Tibial nerve (tissue), 4 donors: ENCODE data around the gene GTF2F2. TPM values are rescaled to one million over a fixed set of nuclear protein-coding genes. Genes with fewer than 3 reads are reported as not detected.

Experiments used
- DNase-seq, 2 donors: peaks; one replicate each; pipeline ENCODE4 v3.0.0-alpha.2; 2019; ENCODE audit warnings: low spot score in 2 of 2
- H3K27ac ChIP-seq, 4 donors: fragments of 200-600 bp; sonication (generic) in 3 of 4; one replicate each; pipeline ENCODE4 v1.5.1; 2017 to 2019; ENCODE audit warnings: mild to moderate bottlenecking in 1 of 4
- H3K27me3 ChIP-seq, 2 donors: fragments of 200-600 bp; sonication (generic) in 1 of 2; one replicate each; pipeline versions ENCODE4 v1.5.1 to v1.6.0; 2017 to 2019
- H3K36me3 ChIP-seq, 3 donors: fragments of 200-600 bp; sonication (generic); one replicate each; pipeline ENCODE4 v1.5.1; 2018 to 2019
- H3K4me1 ChIP-seq, 4 donors: fragments of 200-600 bp; sonication (generic) in 3 of 4; one replicate each; pipeline ENCODE4 v1.5.1; 2017 to 2019
- H3K4me3 ChIP-seq, 4 donors: fragments of 200-600 bp; sonication (generic) in 3 of 4; one replicate each; pipeline ENCODE4 v1.5.1; 2017 to 2019; ENCODE audit warnings: mild to moderate bottlenecking in 1 of 4, moderate library complexity in 1 of 4
- H3K9me3 ChIP-seq, 4 donors: fragments of 200-600 bp; sonication (generic) in 3 of 4; one replicate each; pipeline ENCODE4 v1.5.1; 2017 to 2019
- CTCF ChIP-seq, 5 experiments: fragments of 200-600 bp in 3 of 5; fragments of 450-650 bp in 2 of 5; sonication (generic) in 3 of 5; IDR thresholded peaks; one replicate each; pipeline ENCODE4 v1.5.1; 2016 to 2019; ENCODE audit warnings: antibody characterized with exemption in 5 of 5, mild to moderate bottlenecking in 3 of 5, moderate library complexity in 2 of 5
- EP300 ChIP-seq, 2 donors: sonication (generic); formaldehyde crosslinking; IDR thresholded peaks; one replicate each; pipeline ENCODE4 v1.6.1; 2017; ENCODE audit warnings: antibody characterized with exemption in 2 of 2, mild to moderate bottlenecking in 1 of 2
- POLR2A ChIP-seq, 2 donors: fragments of 450-650 bp; IDR thresholded peaks; one replicate each; pipeline ENCODE4 v1.6.1; 2017; ENCODE audit warnings: antibody characterized with exemption in 2 of 2, mild to moderate bottlenecking in 2 of 2, moderate library complexity in 2 of 2
- WGBS, 2 donors: methylation state at CpG; one replicate each; pipeline ENCODE4 v1.1.5; 2018; 5-methylcytosine and 5-hydroxymethylcytosine counted together
- total RNA-seq, 4 donors: library from RNA; depleted of rRNA; stranded (reverse); fragments of >200 nt; gene quantifications; one replicate each; pipeline ENCODE4 v1.1.0, GENCODE V29; 2016

GTF2F2 gene
- total RNA-seq, 4 donors from 2014 or later, result 20.2 to 28.8 (median 24.1) TPM

GRCh38 chr13:45218689-45219088, 98.4 kb downstream of the GTF2F2 start:
- Histone ChIP-seq H3K4me1 (peaks cover 0 to 25% (median 0%) of the 10 kb centered on the region in 4 donors), H3K27me3 (no peaks in the 10 kb centered on the region), H3K27ac (no peak overlapping the region), H3K4me3 (no peak overlapping the region), H3K9me3 (no peaks in the 10 kb centered on the region), H3K36me3 (no peaks in the 10 kb centered on the region)
- DNase-seq, result no peak
- 84 to 88% methylated on average over 1 of the region's 1 CpG for WGBS, 2 donors
- TF ChIP-seq CTCF (IDR thresholded peaks at IDR 0.05) (no peak), EP300 (IDR thresholded peaks at IDR 0.05) (no peak), POLR2A (IDR thresholded peaks at IDR 0.05) (no peak)

- H3K4me1 ChIP-seq, result peaks cover 0 to 25% (median 0%) of the 10 kb centered on the region in 4 donors
- H3K4me3 ChIP-seq, result no peak overlapping the region
- H3K27me3 ChIP-seq, result no peaks in the 10 kb centered on the region
- H3K27ac ChIP-seq, result no peak overlapping the region
- H3K36me3 ChIP-seq, result no peaks in the 10 kb centered on the region
- TF ChIP-seq EP300 (IDR thresholded peaks at IDR 0.05), result no peak
- whole genome bisulfite sequencing, 2 donors, result 62 to 66% methylated on average over 5 of the region's 5 CpGs
- DNase-seq, result no peak
- H3K9me3 ChIP-seq, result no peaks in the 10 kb centered on the region
Observed at GRCh38 chr13:45219123-45219891, 99.0 kb downstream of the GTF2F2 start.

GRCh38 chr13:45219938-45220375, 99.6 kb downstream of the GTF2F2 start:
- Histone ChIP-seq H3K4me3 (no peak overlapping the region), H3K36me3 (no peaks in the 10 kb centered on the region), H3K4me1 (peaks cover 0 to 25% (median 0%) of the 10 kb centered on the region in 4 donors), H3K9me3 (no peaks in the 10 kb centered on the region), H3K27ac (no peak overlapping the region), H3K27me3 (no peaks in the 10 kb centered on the region)
- 67 to 78% methylated on average over 4 of the region's 4 CpGs for WGBS, 2 donors
- no peak for TF ChIP-seq POLR2A (IDR thresholded peaks at IDR 0.05)
- no peak for TF ChIP-seq EP300 (IDR thresholded peaks at IDR 0.05)
- no peak for DNase-seq

GRCh38 chr13:45220403-45220802, 100.1 kb downstream of the GTF2F2 start:
- WGBS, 2 donors, result 89 to 94% methylated on average over 4 of the region's 4 CpGs
- peaks cover 0 to 25% (median 0%) of the 10 kb centered on the region in 4 donors for H3K4me1 ChIP-seq
- no peaks in the 10 kb centered on the region for H3K27me3 ChIP-seq
- H3K27ac ChIP-seq, result no peak overlapping the region
- H3K4me3 ChIP-seq, result no peak overlapping the region
- DNase-seq, result no peak
- TF ChIP-seq EP300 (IDR thresholded peaks at IDR 0.05), result no peak
- H3K36me3 ChIP-seq, result no peaks in the 10 kb centered on the region
- H3K9me3 ChIP-seq, result no peaks in the 10 kb centered on the region

GRCh38 chr13:45222516-45222915, 102.2 kb downstream of the GTF2F2 start:
- no peak for DNase-seq
- Histone ChIP-seq H3K27me3 (no peaks in the 10 kb centered on the region), H3K27ac (no peak overlapping the region), H3K4me3 (no peak overlapping the region), H3K9me3 (no peaks in the 10 kb centered on the region), H3K4me1 (peaks cover 0 to 23% (median 0%) of the 10 kb centered on the region in 4 donors), H3K36me3 (no peaks in the 10 kb centered on the region)
- no peak for TF ChIP-seq POLR2A (IDR thresholded peaks at IDR 0.05)
- no peak for TF ChIP-seq CTCF (IDR thresholded peaks at IDR 0.05)
- no peak for TF ChIP-seq EP300 (IDR thresholded peaks at IDR 0.05)
- WGBS, 2 donors, result 87 to 93% methylated on average over 3 of the region's 3 CpGs

- H3K4me1 ChIP-seq, result peaks cover 0 to 20% (median 0%) of the 10 kb centered on the region in 4 donors
- no peaks in the 10 kb centered on the region for H3K27me3 ChIP-seq
- H3K27ac ChIP-seq, result no peak overlapping the region
- H3K4me3 ChIP-seq, result no peak overlapping the region
- DNase-seq, result no peak
- no peaks in the 10 kb centered on the region for H3K36me3 ChIP-seq
- WGBS, 2 donors, result 100% methylated on average over 1 of the region's 1 CpG
- H3K9me3 ChIP-seq, result no peaks in the 10 kb centered on the region
- TF ChIP-seq EP300 (IDR thresholded peaks at IDR 0.05) (no peak), POLR2A (IDR thresholded peaks at IDR 0.05) (no peak), CTCF (IDR thresholded peaks at IDR 0.05) (no peak)
Observed at GRCh38 chr13:45222919-45223318, 102.6 kb downstream of the GTF2F2 start.
